GM19035 (cell line): ENCODE data around the gene NRN1.
"Not testable (repeated sequence)": the region's sequence is repeated elsewhere in the genome, so short reads cannot be mapped to it uniquely, and the experiment has no call there.

Source experiments
- ATAC-seq: cut with Tn5 transposase; IDR thresholded peaks from one replicate; pipeline ENCODE4 v1.9.1; 2021; ENCODE audit not compliant: unreplicated experiment

NRN1 gene

GRCh38 chr6:6006428-6007365 lies at the start of gene NRN1:
TSS of gene NRN1 (minus strand) at chr6:6006925. CDS start at chr6:6006749, 176 bp downstream.
- ATAC-seq: no peak

- ATAC-seq: no peak
Measured at GRCh38 chr6:6052216-6052615, 45.5 kb upstream of the NRN1 start.

- no peak for ATAC-seq
Measured at GRCh38 chr6:6046716-6047115, 40.0 kb upstream of the NRN1 start.

- no peak for ATAC-seq
Measured at GRCh38 chr6:6039946-6040509, 33.3 kb upstream of the NRN1 start.

- ATAC-seq: no peak
Measured at GRCh38 chr6:6037179-6037578, 30.5 kb upstream of the NRN1 start.

- ATAC-seq: no peak
Measured at GRCh38 chr6:6033858-6034257, 27.1 kb upstream of the NRN1 start.

- ATAC-seq: no peak
Measured at GRCh38 chr6:6026513-6027205, 19.9 kb upstream of the NRN1 start.

GRCh38 chr6:6025736-6026135 lies 19.0 kb upstream of the NRN1 start:
- no peak for ATAC-seq

GRCh38 chr6:6024220-6024619 lies 17.5 kb upstream of the NRN1 start:
- ATAC-seq: no peak

- not testable (repeated sequence) for ATAC-seq
Measured at GRCh38 chr6:6022841-6023240, 16.1 kb upstream of the NRN1 start.

GRCh38 chr6:6008648-6009421 lies 2.1 kb upstream of the NRN1 start:
- peak; percentile 60 for ATAC-seq

GRCh38 chr6:6008089-6008647 lies 1.4 kb upstream of the NRN1 start:
- peak; percentile 13 for ATAC-seq

- peak; percentile 35 for ATAC-seq
Measured at GRCh38 chr6:6007366-6008088, 802 bp upstream of the NRN1 start.

GRCh38 chr6:6006006-6006427 lies 708 bp downstream of the NRN1 start:
- no peak for ATAC-seq

- no peak for ATAC-seq
Measured at GRCh38 chr6:6005051-6006005, 1.4 kb downstream of the NRN1 start.

- no peak for ATAC-seq
Measured at GRCh38 chr6:6004390-6004995, 2.2 kb downstream of the NRN1 start.

- ATAC-seq: no peak
Measured at GRCh38 chr6:6003621-6004366, 2.9 kb downstream of the NRN1 start.
